Coronary artery (tissue), 2 donors: Measurements from ENCODE around the gene MYRIP.

Experiments
- DNase-seq: peaks from one replicate; pipeline ENCODE4 v3.0.0-alpha.2; 2017; ENCODE audit warnings: low spot score
- H3K27ac ChIP-seq, 2 donors: fragments of 200-600 bp; sonication (generic); one replicate each; pipeline ENCODE4 v1.5.1; 2016 to 2019
- H3K4me3 ChIP-seq: fragments of 200-600 bp; sonication (generic); 2 replicates; pipeline ENCODE4 v1.5.1; 2016; ENCODE audit warnings: mild to moderate bottlenecking, moderate library complexity
- TF ChIP-seq, protein P1 (sequence below): fragments of 200-600 bp; sonication (generic); IDR thresholded peaks from one replicate; pipeline ENCODE4 v1.5.1; 2019; ENCODE audit warnings: antibody characterized with exemption

MYRIP gene

DNA sequence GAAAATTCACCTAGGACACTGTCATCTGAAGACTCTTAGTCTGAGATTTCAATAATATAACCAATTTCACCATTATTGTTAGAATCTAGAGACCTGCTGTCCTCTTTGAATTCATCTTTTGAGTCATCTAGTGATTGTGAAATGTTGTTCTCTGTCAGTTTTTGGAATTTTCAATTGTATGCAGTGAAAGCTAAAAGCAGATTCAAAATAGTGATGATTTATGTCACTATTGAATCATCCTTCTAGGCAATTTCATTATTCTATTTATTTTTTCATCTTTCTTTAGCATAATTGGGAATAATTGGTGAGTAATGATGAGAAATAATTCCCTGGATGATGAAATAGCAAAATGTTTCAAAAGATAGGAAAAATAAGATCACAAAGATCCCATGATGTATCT, 398.4 kb downstream of the MYRIP start:
- Histone ChIP-seq H3K4me3 (no peak overlapping the region), H3K27ac (no peak overlapping the region)
- no peak for DNase-seq
- TF ChIP-seq, protein P1, sequence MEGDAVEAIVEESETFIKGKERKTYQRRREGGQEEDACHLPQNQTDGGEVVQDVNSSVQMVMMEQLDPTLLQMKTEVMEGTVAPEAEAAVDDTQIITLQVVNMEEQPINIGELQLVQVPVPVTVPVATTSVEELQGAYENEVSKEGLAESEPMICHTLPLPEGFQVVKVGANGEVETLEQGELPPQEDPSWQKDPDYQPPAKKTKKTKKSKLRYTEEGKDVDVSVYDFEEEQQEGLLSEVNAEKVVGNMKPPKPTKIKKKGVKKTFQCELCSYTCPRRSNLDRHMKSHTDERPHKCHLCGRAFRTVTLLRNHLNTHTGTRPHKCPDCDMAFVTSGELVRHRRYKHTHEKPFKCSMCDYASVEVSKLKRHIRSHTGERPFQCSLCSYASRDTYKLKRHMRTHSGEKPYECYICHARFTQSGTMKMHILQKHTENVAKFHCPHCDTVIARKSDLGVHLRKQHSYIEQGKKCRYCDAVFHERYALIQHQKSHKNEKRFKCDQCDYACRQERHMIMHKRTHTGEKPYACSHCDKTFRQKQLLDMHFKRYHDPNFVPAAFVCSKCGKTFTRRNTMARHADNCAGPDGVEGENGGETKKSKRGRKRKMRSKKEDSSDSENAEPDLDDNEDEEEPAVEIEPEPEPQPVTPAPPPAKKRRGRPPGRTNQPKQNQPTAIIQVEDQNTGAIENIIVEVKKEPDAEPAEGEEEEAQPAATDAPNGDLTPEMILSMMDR: no peak

DNA sequence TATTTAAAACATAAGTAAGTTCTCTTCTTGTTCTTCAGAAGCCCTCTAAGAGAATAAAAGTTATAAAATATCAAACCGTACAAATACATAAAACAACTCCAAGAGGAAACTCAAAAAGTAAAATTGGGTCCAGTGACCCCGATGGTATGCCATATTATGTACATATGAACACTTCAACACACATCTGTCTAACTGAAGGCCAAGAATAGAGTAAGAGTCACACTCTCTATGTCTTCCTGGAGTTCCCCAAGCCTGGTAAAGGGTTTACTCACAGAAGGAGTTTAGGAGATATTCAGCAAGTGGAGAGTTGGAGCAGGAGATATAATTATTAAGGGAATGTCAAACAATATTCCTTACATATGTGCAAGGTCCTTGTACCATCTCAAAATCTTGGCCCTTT, 398.8 kb downstream of the MYRIP start:
- TF ChIP-seq, protein P1: no peak
- no peak overlapping the region for H3K27ac ChIP-seq
- H3K4me3 ChIP-seq: no peak overlapping the region
- no peak for DNase-seq

DNA sequence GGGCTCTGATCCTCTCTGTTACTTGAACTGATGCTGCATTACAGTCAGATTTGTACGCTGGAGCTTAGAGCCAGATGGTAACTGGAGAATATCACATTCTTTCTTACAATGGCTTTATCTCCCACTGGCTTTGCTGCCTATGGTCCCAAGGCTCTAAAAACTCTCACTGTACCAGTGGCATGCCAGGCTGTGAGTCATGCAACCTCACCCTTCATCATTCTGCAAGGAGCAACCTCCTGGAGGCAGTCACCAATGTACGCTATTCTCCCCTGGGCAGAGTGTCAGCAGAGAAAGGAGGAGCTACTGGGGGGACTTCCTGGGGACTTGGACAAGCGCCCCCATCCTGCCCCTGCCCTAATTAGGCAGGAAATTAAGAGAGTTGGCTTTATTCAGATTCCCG, 402.2 kb downstream of the MYRIP start:
- Histone ChIP-seq H3K27ac (no peak overlapping the region), H3K4me3 (no peak overlapping the region)
- no peak for DNase-seq
- TF ChIP-seq, protein P1: no peak

DNA sequence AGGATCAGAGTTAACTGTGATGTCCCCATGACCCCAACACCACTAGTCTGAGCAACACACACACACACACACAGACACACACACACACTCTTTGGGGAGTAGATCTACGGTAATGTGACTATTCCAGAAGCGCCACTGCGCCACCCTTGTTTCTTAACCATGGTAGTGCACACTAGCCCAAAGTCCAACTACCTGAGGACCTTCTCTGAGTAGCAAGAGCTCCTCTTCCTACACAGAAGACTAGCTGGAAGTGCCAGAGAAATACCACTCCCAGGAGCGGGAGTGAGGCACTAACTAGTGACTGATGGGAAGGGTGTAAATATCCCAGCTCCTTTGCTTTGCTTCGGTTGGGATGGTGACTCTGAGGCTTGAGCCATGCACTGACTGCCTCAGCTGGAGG, 404.1 kb downstream of the MYRIP start:
- no peak for DNase-seq

DNA sequence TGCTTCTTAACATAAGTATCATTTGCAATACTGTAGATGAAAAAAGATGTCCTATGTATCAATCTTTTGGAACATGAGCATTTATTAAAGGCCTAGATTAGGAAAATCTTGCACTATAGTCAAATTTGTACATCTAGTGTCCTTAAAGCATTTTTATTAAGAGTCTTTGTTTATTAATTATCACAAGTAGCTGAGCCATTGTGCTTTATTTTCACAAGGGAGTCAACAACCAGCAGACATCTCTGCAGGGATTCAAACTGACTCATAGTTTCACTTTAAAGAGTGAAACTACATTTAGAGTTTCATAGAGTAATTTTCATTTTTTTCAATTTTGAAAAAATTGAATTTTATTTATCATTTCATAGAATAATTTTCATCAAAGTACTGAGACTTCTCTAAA, 405.6 kb downstream of the MYRIP start:
- TF ChIP-seq, protein P1: no peak
- Histone ChIP-seq H3K27ac (no peak overlapping the region), H3K4me3 (no peak overlapping the region)
- DNase-seq: no peak

More for the DNA sequence above, 404.1 kb downstream of the MYRIP start:
- Histone ChIP-seq H3K27ac (no peak overlapping the region), H3K4me3 (no peak overlapping the region)
- TF ChIP-seq, protein P1: no peak

DNA sequence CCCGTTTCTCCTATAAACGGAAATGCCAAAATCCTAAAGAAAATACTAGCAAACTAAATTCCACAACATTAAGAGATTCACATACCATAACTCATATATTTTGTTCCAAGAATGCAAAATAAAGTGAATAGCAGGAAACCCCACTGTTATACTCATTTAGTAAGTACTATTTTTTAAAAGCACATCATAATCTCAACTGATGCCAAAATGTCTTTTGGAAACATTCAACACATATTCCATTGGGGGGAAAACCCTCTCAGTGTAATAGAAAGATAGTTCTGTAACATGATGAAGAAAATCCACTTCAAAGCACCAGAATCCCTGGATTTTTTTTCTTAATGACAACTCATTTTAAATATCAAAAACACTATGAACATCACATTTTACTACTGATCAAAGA, 407.1 kb downstream of the MYRIP start:
- DNase-seq: no peak
- H3K4me3 ChIP-seq: no peak overlapping the region
- H3K27ac ChIP-seq: no peak overlapping the region
- TF ChIP-seq, protein P1: no peak

DNA sequence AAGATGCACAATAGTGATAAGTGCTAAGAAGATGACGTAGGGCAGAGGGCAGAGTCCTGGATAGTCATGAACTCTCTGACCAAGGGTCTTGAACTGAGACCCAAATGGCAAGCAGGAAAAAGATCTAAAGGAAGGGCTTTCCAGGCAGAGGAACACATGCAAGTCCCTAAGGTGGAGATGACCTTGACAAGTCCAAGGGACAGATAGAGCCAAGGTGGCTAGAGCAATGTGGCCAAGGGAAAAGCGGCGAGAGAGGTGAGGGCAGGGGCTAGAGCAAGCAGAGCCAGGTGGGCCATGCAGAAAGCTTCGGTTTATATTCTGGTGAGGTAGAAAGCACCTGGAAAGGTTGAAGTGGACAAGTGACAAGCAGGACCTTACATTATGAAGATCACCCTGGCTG, 414.4 kb downstream of the MYRIP start:
- TF ChIP-seq, protein P1: no peak
- Histone ChIP-seq H3K27ac (no peak overlapping the region), H3K4me3 (no peak overlapping the region)
- no peak for DNase-seq
